SH-SY5Y (cell line): ENCODE measurements around the gene ARSJ.
A peak's percentile ranks its signal among the peaks of the same experiment; 100 is the strongest.

Source experiments
- GATA2 ChIP-seq: IDR thresholded peaks from 2 replicates; pipeline ENCODE4 v1.6.1; 2011; ENCODE audit warnings: mild to moderate bottlenecking, low read depth, low read length
- GATA3 ChIP-seq: IDR thresholded peaks from 2 replicates; pipeline ENCODE4 v1.6.1; 2011; ENCODE audit warnings: low read depth, mild to moderate bottlenecking, low read length, moderate library complexity

ARSJ gene

DNA sequence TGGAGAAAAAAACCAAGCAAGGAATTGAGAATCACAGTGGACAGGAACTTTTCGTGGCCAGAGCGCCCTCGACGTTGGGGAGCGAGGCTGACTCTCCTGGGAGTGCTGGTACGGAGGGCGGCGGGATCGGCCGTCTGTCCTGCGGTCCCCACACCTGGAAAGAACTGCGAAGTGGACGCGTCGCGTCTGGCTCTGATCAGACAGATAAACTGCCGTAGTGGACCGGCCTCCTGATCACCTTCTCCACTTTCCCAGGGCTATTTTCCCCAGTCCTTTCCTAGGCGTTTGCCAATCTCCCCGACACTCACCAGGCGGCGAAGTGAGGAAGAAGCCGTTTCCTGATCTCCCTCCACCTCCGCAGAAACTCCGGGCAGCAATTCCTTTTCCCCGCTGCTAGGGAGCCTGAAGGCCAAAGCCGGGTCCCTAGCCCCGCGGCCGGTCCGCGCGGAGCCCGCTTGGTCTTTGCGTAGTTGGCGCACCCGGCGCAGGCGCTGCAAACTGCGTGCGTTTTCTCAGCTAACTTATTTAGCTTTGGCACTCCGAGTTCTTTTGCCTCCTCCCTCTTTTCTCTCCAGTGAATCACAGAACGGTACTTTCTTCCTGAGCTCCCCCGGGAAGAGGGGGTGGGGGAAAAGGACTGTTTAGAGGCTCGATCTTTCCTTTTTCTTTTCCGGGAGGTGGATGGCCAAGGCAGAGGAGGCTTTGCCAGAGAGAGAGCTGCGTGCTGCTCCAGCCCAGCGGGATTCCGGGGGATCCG, at the start of gene ARSJ:
Gene ARSJ (minus strand): TSS at position 500 of the 757 bp plus-strand sequence. CDS start 813 bp downstream, outside the sequence.
- TF ChIP-seq GATA2: peak; percentile 51
- TF ChIP-seq GATA3: no peak

DNA sequence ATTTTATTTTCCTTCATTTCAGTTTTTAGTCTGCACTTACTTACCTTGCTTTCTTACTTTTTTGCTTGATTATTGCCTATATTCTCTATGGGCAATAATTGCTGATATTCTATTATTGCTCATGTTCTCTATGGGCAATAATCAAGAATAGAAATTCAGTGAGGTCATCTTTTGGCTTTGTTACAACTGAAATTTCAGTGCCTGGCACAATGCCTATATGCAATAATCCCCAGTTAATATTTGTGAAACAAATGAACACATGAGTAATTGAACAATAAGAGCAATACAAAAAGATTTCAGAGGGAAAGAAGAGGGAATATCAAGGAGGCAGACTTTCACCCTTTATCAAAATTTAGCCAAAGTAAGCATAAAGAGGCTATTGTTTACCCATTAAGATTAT, 48.6 kb upstream of the ARSJ start:
- TF ChIP-seq GATA2: no peak
- no peak for TF ChIP-seq GATA3

DNA sequence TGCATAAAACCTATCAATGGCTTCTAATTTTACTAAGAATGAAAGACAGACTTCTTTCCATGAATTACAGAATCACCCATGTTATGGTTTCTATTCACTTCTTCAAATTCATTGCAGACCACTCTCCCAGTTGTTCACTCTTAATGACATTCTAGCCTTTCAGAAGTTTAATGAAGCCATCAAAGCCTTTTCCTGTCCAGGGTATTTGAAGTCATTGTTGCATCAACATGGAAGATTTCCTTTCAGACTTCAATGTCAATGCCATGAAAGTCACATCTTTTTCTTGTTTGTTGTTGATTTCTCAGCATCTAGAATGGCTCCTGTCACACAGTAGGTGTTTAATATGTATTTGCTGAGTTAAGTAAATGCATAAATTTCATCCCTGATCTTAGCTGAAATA, 48.1 kb upstream of the ARSJ start:
- TF ChIP-seq GATA2 (no peak), GATA3 (no peak)

DNA sequence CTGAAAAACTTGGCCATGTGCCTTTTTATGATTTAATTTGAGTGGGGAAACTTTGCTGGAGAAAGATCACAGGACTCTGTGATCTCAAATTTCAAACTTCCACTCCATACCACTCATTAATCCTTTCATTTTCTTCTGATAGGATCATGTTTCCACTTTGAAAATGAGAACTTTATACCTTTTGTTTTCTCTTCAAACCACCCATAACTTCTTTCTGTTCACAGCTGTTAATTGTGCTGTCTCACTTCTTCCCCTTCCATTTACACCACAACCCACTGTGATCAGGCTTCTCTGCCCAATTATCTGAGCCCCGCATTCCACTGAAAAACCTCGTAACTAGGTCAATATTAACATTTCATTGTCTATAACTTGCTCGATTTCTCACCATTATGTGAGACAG, 47.0 kb upstream of the ARSJ start:
- no peak for TF ChIP-seq GATA2
- no peak for TF ChIP-seq GATA3

DNA sequence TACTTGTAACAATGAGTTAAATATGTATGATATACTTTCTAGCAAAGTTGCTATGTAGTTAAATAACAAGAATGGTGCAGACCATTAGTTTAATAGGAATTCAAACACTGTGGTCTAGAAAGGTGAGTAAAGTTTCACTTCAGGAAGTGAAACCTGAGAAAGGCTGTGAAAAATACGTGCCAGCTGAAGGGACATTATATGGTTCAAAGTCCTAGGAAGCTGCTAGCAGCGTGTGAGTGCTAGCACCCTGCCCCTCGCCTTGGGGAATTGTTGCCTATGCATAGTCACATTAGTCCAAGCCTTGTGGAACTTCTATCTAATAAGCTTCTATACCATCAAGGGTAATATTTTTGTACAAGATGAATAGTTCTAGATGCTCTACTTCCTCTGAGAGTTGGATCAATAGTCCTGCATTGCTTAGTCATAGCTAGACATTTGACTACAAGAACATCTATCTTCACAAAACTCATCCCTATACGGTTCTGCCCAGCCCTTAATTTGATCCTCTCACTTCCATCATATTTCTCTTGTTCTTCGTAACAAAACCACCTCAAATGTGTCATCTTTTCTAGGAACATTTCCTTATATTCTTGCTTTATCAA, 45.8 kb upstream of the ARSJ start:
- TF ChIP-seq GATA3 (no peak), GATA2 (no peak)

DNA sequence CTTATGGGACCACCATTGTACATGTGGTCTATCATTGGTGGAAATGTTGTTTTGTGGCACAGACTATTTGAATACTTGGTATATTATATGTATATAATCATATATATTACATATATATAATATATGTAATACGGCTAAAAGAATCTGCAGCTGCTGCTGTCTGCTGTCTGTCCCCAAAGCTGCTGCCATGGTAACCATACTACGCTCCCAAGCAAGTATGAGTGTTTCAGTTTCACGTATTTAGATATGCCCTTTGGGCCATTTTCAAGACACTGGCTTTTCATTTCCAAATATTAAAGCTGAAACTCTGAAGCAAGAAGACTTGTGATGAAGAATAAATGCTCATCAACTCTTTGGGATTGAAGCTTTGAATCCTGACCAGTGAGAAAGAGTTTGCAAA, 42.0 kb upstream of the ARSJ start:
- TF ChIP-seq GATA3 (no peak), GATA2 (no peak)

DNA sequence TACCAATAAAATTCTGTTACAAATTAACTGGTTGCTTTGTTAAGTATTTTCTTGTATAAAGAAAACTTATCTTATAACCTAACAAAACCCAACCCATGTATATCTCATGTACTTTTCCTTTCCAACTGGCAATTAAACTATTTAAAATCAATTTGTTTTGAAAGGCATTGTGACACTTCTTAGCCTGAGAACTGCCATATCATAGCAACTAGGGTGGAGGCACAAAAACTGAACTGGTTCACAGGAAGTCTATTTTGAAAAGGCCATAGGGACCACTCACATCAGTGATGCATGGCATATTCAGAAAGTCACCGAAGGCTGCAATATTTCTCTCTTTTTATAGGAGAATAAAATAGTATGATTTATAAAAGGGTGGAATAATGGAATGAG, 40.5 kb upstream of the ARSJ start:
- TF ChIP-seq GATA3 (no peak), GATA2 (no peak)

DNA sequence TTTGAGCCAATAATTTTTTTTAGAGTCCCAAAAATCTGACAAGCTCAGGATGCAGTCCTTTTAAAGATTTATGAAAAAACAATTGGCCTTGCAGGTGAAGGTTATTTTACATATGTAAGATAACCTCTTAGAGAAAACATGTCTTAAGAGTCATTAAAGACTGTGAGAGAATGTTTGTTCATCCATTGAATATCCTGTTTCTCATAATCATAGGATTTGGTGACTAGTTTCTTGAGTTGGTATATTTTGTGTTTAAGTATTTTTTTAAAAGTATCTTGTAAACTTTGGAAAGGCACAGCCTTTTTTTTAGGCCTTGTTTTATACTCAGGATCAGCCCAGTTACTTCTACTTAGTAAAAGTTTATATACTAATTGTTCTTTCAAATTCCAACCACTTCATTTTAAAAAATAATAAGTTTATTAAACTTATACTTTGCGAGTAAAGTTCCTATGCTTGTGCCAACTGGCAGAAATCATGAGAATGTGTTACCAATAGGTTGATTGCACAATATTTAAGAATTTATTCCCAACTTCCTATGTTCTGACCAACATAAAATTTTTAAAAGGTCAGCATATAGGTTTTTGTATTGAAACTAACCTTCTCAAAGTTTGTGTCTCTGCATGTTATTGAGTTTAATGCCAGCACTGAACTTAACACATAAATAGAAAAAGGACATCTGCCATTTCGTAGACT, 40.0 kb upstream of the ARSJ start:
- no peak for TF ChIP-seq GATA3
- TF ChIP-seq GATA2: no peak

DNA sequence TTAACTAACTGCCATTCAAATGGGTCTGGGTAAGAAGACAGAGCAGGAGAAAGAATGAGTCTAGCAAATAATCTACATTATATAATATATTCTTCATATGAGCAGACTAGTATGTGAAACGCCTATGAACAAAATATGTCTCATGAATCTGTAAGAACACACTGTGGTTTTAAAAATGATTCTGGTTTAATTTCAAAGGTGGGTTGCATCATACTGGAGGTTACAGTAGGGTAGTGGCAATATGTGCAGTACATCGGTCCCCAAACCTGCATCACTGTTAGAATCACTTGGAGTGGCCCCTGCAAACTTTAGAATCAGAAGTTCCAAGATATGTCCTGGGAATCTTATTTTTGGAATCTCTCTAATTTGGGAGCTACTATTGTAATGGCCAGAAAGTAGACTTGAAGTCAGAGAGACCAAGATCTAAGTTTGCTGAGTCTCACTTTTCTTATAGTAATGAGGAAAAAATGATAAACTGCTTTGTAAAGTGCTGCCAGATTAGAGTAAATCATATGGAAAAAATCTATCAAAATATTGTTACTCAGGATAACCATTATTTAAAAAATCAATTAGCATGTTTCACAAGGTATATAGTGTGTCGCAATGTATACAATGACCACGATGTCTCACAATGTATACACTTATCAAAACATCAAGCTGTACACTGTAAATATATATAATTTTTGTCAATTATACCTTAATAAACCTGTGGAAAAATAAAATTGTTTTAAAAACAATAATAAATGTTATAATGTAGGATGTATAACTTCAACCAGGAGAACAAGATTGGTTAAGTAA, 37.9 kb upstream of the ARSJ start:
- TF ChIP-seq GATA3: no peak
- no peak for TF ChIP-seq GATA2

DNA sequence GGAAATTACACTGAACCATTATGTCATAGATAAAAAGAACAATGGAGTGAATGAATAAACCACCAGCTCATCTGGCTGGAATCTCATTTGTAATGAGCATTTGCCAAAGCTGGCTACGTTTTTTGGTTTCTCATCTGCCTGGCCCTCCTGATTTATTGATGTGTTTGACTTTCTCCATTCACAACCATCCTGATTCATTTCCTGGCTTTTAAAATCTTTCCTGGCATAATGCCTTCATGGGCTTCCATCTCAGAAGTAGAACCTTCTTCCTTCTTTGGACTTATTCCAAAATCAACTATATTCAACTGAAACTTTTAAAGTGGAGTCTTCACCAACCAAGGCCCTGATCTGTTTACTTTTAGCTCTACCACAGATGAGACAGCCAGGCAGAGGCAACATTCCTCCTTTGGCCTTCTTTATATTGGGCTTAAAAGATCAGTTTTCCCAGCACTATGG, 36.0 kb upstream of the ARSJ start:
- TF ChIP-seq GATA3: no peak
- no peak for TF ChIP-seq GATA2

DNA sequence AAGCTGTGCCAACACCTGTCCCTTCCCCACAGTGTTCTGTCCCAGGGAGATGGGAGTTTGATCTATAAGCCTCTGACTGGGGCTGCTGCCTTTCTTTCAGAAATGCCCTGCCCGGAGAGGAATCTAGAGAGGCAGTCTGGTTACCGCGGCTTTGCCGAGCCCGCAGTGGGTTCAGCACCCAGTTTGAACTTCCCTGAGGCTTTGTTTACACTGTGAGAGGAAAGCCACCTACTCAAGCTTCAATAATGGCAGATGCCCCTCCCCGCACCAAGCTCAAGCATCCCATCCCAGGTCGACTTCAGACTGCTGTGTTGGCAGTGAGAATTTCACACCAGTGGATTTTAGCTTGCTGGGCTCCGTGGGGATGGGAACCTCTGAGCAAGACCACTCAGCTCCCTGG, 33.3 kb upstream of the ARSJ start:
- no peak for TF ChIP-seq GATA3
- TF ChIP-seq GATA2: no peak

DNA sequence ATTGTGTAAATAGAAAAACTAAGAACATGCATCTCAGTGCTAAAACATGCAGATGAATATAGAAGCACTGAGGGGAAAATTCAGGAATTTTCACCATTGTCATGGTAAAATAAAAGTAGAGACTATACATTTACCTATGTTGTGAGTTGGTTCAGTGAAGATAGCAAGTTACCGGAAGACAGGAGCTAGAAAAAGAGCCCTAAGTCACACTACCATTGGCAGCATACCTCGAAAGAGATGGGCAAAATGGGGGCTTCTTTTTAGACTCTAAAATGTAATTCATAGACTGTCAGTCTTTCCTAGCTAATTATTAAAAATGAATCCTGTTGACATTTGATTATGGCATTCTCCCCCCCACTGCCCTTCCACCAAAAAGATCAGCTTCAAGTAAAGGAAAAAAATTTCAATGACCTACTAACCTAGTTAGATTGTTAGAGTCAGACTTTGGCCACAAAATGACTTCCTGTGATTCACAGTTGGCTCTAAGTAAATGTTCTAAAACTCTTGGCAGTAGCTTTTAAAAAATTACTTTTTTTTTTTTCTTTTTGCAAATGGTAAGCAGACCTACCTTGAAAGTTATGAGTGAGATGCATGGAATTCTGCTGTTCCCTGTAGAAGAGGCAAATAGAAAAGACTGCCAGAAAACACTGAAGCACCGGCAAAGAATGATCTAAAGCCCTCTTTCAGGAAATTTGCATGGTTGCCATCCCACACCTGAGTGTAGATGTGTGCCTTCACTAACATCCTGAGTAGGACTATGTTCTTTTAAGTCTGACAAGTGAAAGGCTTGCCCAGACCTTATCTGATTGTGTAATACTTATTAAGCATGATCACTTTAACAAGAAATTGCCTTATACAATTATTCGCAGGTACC, 26.4 kb upstream of the ARSJ start:
- TF ChIP-seq GATA3 (no peak), GATA2 (no peak)

DNA sequence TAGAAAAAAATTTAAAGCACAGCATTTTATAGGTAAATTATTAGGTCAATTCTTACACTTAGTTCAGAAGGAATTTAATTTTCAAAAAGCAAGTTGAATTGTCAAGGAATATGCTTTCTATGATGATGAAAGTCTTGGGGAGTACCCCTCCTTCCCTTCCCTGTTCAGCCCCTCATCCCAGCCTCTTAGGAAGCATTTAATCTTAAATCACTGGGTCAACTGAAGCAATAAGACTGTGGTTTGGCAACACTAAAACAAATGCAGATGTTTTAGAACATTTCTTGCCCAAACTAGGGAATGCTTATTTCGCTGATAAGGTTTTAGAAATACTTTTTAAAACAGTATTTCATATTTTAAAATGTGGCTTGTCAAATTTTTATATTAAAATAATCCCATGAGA, 19.1 kb upstream of the ARSJ start:
- TF ChIP-seq GATA2 (no peak), GATA3 (no peak)

DNA sequence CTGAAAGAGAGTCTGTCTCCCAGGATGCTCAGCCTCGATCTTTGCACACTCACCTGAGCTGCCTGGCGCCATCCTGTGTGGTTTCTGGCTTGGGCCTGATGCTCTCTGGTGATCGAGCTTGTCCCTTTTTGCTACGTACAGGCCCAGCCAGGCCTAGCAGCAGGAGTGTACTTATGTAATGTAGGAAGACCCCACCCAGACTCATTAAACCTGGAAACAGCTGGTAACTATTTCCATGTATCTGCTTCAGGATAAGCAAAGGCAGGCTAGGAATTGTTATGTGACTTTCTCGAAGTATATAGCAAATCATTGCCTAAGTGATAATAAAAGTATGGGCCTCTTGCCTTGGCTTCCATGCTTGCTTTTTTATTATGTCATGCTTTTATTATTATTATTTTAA, 18.6 kb upstream of the ARSJ start:
- TF ChIP-seq GATA2 (no peak), GATA3 (no peak)
